ENCODE measurements around the gene TYRO3. TPM values are rescaled to one million over a fixed set of nuclear protein-coding genes. Genes with fewer than 3 reads are reported as not detected.
A peak's percentile ranks its signal among the peaks of the same experiment; 100 is the strongest.

The TYRO3 gene
- polyA plus RNA-seq, 1 of the 3 experiments (the other 2 are of a cell fraction) = 8.7 TPM

GRCh38 chr15:41544650-41545015, 14.4 kb upstream of the TYRO3 start:
- WGBS (ENCODE audit: low lambda C conversion rate) = 73% methylated on average over 15 of the region's 15 CpGs
- no peak overlapping the region for H3K27ac ChIP-seq (ENCODE audit: low read depth in 2 of 2, low read length in 1 of 2)

More at GRCh38 chr15:41544650-41545015, 14.4 kb upstream of the TYRO3 start:
- no peaks in the 10 kb centered on the region for H3K9me2 ChIP-seq
- no peaks in the 10 kb centered on the region for H4K20me1 ChIP-seq (ENCODE audit: insufficient read depth)
- H3K79me2 ChIP-seq (ENCODE audit: insufficient read depth) = peaks cover 31% of the 10 kb centered on the region
- CTCF ChIA-PET = interaction anchor here (0.7 to 1.7 kb wide), 5 partner anchors 11 to 79 kb away, joined by 4 to 9 read pairs (median 4); no protein-coding TSS in a partner anchor
- H3K9me3 ChIP-seq = no peaks in the 10 kb centered on the region
- H3K4me1 ChIP-seq (ENCODE audit: control insufficient read depth in 1 of 2, insufficient read depth in 2 of 2, low read depth in 1 of 2, low read length in 1 of 2) = peaks cover 4% of the 10 kb centered on the region in 2 experiments; a peak in 1 of 4 replicates
- DNase-seq = peak; percentile 54
- no peaks in the 10 kb centered on the region for H3K27me3 ChIP-seq (ENCODE audit: insufficient read depth)
- no peaks in the 10 kb centered on the region for H3K36me3 ChIP-seq (replicated peaks in 1 of 2; ENCODE audit: control insufficient read depth in 1 of 2, insufficient read depth in 2 of 2, low read length in 1 of 2)
- H3K4me3 ChIP-seq (ENCODE audit: low read depth in 2 of 2, low read length in 1 of 2) = peak overlapping the region; percentile 75 to 76; a peak in 3 of 4 replicates
- peak overlapping the region; percentile 89 for H3K4me2 ChIP-seq
- peak overlapping the region; percentile 71 for H2AFZ ChIP-seq (ENCODE audit: low read depth)
- POLR2A ChIA-PET = interaction anchor here (0.6 to 1.9 kb wide), 16 partner anchors 10 to 351 kb away, joined by 3 to 16 read pairs (median 5); partner anchors contain the start of gene ITPKA
- H3K9ac ChIP-seq = peak overlapping the region; percentile 86; the same call in 1 of the 2 replicates
- H3F3A ChIP-seq (replicated peaks; ENCODE audit: insufficient read depth) = no peaks in the 10 kb centered on the region
- TF ChIP-seq ELF1 (IDR thresholded peaks at IDR 0.05) (no peak), IRF3 (IDR thresholded peaks at IDR 0.05; ENCODE audit: low read depth, low read length) (no peak), MXI1 (IDR thresholded peaks at IDR 0.05; ENCODE audit: low read depth, low read length) (no peak), GABPA (IDR thresholded peaks at IDR 0.05; ENCODE audit: low read depth) (no peak), RFX5 (IDR thresholded peaks at IDR 0.05; ENCODE audit: low read length) (no peak), MAX (IDR thresholded peaks at IDR 0.05; ENCODE audit: low read depth) (no peak), FOXM1 (IDR thresholded peaks at IDR 0.05; ENCODE audit: low read depth) (no peak), PBX3 (IDR thresholded peaks at IDR 0.05) (no peak), TCF12 (IDR thresholded peaks at IDR 0.05) (no peak), MEF2A (IDR thresholded peaks at IDR 0.05; ENCODE audit: borderline replicate concordance, low read depth) (no peak), RCOR1 (IDR thresholded peaks at IDR 0.05; ENCODE audit: low read length) (no peak), NRF1 (IDR thresholded peaks at IDR 0.05; ENCODE audit: low read depth, low read length) (no peak), YY1 (IDR thresholded peaks at IDR 0.05; ENCODE audit: low read depth) (no peak), SMC3 (IDR thresholded peaks at IDR 0.05; ENCODE audit: low read depth, low read length) (no peak), ZBTB33 (IDR thresholded peaks at IDR 0.05; ENCODE audit: borderline replicate concordance, low read depth) (no peak), FOXJ3 (CRISPR knock-in tag; IDR thresholded peaks at IDR 0.05) (no peak), CHD2 (IDR thresholded peaks at IDR 0.05; ENCODE audit: low read length, partially characterized antibody) (no peak), USF2 (IDR thresholded peaks at IDR 0.05; ENCODE audit: borderline replicate concordance, low read depth, low read length) (no peak)
